T-cell (primary cell): ENCODE results near the gene IL17RE. TPM values are rescaled to one million over a fixed set of nuclear protein-coding genes. Genes with fewer than 3 reads are reported as not detected.
"Not testable (repeated sequence)": the region's sequence is repeated elsewhere in the genome, so short reads cannot be mapped to it uniquely, and the experiment has no call there.

ENCODE experiments used
- ATAC-seq, 4 experiments: fragments of 200-7000 bp in 3 of 4; fragments of 150-1000 bp in 1 of 4; cut with Tn5 transposase; replicated peaks in 1 of 4; 1 replicate in 3 of 4; 2 replicates in 1 of 4; pipeline ENCODE4 v1.10.0; 2021; ENCODE audit warnings: moderate library complexity in 3 of 4, mild to moderate bottlenecking in 2 of 4, moderate number of reproducible peaks in 1 of 4
- CTCF ChIA-PET, 2 donors: fragments of 300-600 bp; sonication (Branson Sonifier 250); formaldehyde crosslinking; loops; one replicate each; lab custom pipeline; 2022; ENCODE audit warnings: antibody characterized with exemption in 2 of 2; lab: Charles Lee
- POLR2A ChIA-PET, 2 donors: fragments of 300-600 bp; sonication (Branson Sonifier 250); formaldehyde crosslinking; loops; one replicate each; lab custom pipeline; 2022; ENCODE audit warnings: antibody characterized with exemption in 2 of 2; lab: Charles Lee
- DNase-seq, 35 experiments: peaks; one replicate each; pipeline versions ENCODE4 v3.0.0 to v3.0.0-alpha.2; 2013 to 2023
- H3K27ac ChIP-seq: one replicate; pipeline ENCODE4 v1.5.1; 2013; ENCODE audit warnings: low read length
- H3K27me3 ChIP-seq, 2 experiments: replicated peaks in 1 of 2; 1 replicate in 1 of 2; 2 replicates in 1 of 2; pipeline versions ENCODE4 v1.6.1 to v1.7.0; 2013; ENCODE audit warnings: low read length in 1 of 2, mixed read lengths in 1 of 2; ENCODE audit not compliant: control insufficient read depth in 2 of 2, insufficient read depth in 2 of 2; ENCODE audit errors: extremely low read depth in 1 of 2
- H3K36me3 ChIP-seq, 2 donors: 1 replicate in 1 of 2; 2 replicates in 1 of 2; pipeline versions ENCODE4 v1.6.1 to v1.7.0; 2013; ENCODE audit warnings: low read length in 1 of 2; ENCODE audit not compliant: control insufficient read depth in 2 of 2, insufficient read depth in 1 of 2; ENCODE audit errors: extremely low read depth in 1 of 2
- H3K4me1 ChIP-seq, 2 experiments: 1 replicate in 1 of 2; 2 replicates in 1 of 2; pipeline versions ENCODE4 v1.6.1 to v1.7.0; 2013; ENCODE audit warnings: low read length in 2 of 2, mixed read lengths in 1 of 2; ENCODE audit not compliant: insufficient read depth in 2 of 2, control insufficient read depth in 1 of 2; ENCODE audit errors: extremely low read depth in 1 of 2
- H3K4me3 ChIP-seq, 2 donors: 1 replicate in 1 of 2; 2 replicates in 1 of 2; pipeline versions ENCODE4 v1.5.1 to v1.7.0; 2013; ENCODE audit warnings: mild to moderate bottlenecking in 2 of 2, low read length in 1 of 2, moderate library complexity in 1 of 2; ENCODE audit not compliant: control insufficient read depth in 1 of 2; ENCODE audit errors: extremely low read depth in 1 of 2
- H3K9me3 ChIP-seq: 2 replicates; pipeline ENCODE4 v1.7.0; 2013
- H3K27ac Mint-ChIP-seq, 2 donors: one replicate each; pipeline ENCODE4 v1.8.0; 2020 to 2021; ENCODE audit warnings: mild to moderate bottlenecking in 2 of 2, mixed read lengths in 2 of 2
- H3K27me3 Mint-ChIP-seq, 2 donors: one replicate each; pipeline ENCODE4 v1.8.0; 2021 to 2022; ENCODE audit warnings: mixed read lengths in 2 of 2
- H3K36me3 Mint-ChIP-seq: one replicate; pipeline ENCODE4 v1.8.0; 2021; ENCODE audit warnings: mixed read lengths
- H3K4me1 Mint-ChIP-seq, 3 donors: one replicate each; pipeline ENCODE4 v1.8.0; 2020 to 2022; ENCODE audit warnings: mixed read lengths in 3 of 3, mild to moderate bottlenecking in 1 of 3
- H3K4me3 Mint-ChIP-seq, 3 donors: one replicate each; pipeline ENCODE4 v1.8.0; 2020 to 2022; ENCODE audit warnings: mild to moderate bottlenecking in 3 of 3, mixed read lengths in 3 of 3, moderate library complexity in 3 of 3
- H3K9me3 Mint-ChIP-seq, 3 donors: one replicate each; pipeline ENCODE4 v1.8.0; 2020 to 2022; ENCODE audit warnings: mixed read lengths in 3 of 3
- WGBS: methylation state at CpG from one replicate; pipeline ENCODE4 v1.1.5; 2013; ENCODE audit warnings: missing lambda C conversion rate; ENCODE audit not compliant: insufficient coverage; 5-methylcytosine and 5-hydroxymethylcytosine counted together
- total RNA-seq, 35 experiments: library from RNA in 6 of 35; stranded (reverse) in 6 of 35; fragments of 120-200 nt in 1 of 35; gene quantifications; one replicate each; pipeline versions ENCODE4 v1.2.1 to v1.2.4 and lab custom pipeline; 2013 to 2026

The IL17RE gene, protein sequence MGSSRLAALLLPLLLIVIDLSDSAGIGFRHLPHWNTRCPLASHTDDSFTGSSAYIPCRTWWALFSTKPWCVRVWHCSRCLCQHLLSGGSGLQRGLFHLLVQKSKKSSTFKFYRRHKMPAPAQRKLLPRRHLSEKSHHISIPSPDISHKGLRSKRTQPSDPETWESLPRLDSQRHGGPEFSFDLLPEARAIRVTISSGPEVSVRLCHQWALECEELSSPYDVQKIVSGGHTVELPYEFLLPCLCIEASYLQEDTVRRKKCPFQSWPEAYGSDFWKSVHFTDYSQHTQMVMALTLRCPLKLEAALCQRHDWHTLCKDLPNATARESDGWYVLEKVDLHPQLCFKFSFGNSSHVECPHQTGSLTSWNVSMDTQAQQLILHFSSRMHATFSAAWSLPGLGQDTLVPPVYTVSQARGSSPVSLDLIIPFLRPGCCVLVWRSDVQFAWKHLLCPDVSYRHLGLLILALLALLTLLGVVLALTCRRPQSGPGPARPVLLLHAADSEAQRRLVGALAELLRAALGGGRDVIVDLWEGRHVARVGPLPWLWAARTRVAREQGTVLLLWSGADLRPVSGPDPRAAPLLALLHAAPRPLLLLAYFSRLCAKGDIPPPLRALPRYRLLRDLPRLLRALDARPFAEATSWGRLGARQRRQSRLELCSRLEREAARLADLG
- 1 to 10 TPM in 4 of 5 donors, under 1 TPM in 1; 0.68 to 5.1 (median 1.9) TPM for total RNA-seq
- total RNA-seq (2013), result 2.0 TPM
- total RNA-seq (lab: John Stamatoyannopoulos, UW), result 0.38 to 5.3 (median 1.9) reads per million in 29 experiments

- DNase-seq, result peak in 2 of 35 experiments; percentile 14 to 28
- Histone ChIP-seq H3K4me1 (peaks cover 8 to 21% of the 10 kb centered on the region in 2 experiments), H3K9me3 (no peaks in the 10 kb centered on the region), H3K27me3 (peaks cover 0 to 2% of the 10 kb centered on the region in 2 experiments), H3K36me3 (no peaks in the 10 kb centered on the region), H3K27ac (peak within 1 kb of the TSS; percentile 11), H3K4me3 (peak within 1 kb of the TSS in 1 of 2 donors; percentile 26)
- POLR2A ChIA-PET, result interaction anchor here (0.7 to 1.0 kb wide), 3 partner anchors 9 to 31 kb away, joined by 3 to 5 read pairs (median 3); partner anchors contain the start of gene CRELD1 (in 1 of the 2)
- Mint-ChIP-seq H3K4me3 (peak within 1 kb of the TSS; percentile 45 to 50 (median 47)), H3K36me3 (no peaks in the 10 kb centered on the region), H3K27ac (peak within 1 kb of the TSS; percentile 77 to 79), H3K9me3 (no peaks in the 10 kb centered on the region), H3K4me1 (peaks cover 24 to 39% (median 27%) of the 10 kb centered on the region in 3 donors), H3K27me3 (no peaks in the 10 kb centered on the region)
- peak in 3 of 4 experiments; percentile 31 to 67 (median 61) for ATAC-seq
- WGBS, result 70% methylated on average over 8 of the region's 13 CpGs
- CTCF ChIA-PET, result interaction anchor here (0.6 to 0.9 kb wide), 2 partner anchors 30 to 337 kb away, joined by 4 to 7 read pairs; no protein-coding TSS in a partner anchor
Observed at GRCh38 chr3:9902372-9903237, at the start of gene IL17RE. Gene IL17RE (plus strand): TSS chr3:9902848. CDS start chr3:9902933, 85 bp downstream.

- H3K4me3 Mint-ChIP-seq, H3K4me3 ChIP-seq, CTCF ChIA-PET: not testable (repeated sequence)
Observed at GRCh38 chr3:9854291-9854940, 48.2 kb upstream of the IL17RE start.

GRCh38 chr3:9855594-9855993 lies 47.1 kb upstream of the IL17RE start:
- Mint-ChIP-seq H3K27me3 (peaks cover 3 to 5% of the 10 kb centered on the region in 2 donors), H3K4me1 (peaks cover 0 to 9% (median 6%) of the 10 kb centered on the region in 3 donors), H3K4me3 (no peak overlapping the region), H3K36me3 (no peaks in the 10 kb centered on the region), H3K9me3 (no peaks in the 10 kb centered on the region), H3K27ac (no peak overlapping the region)
- Histone ChIP-seq H3K36me3 (no peaks in the 10 kb centered on the region), H3K4me1 (no peaks in the 10 kb centered on the region), H3K4me3 (no peak overlapping the region), H3K27me3 (no peaks in the 10 kb centered on the region), H3K27ac (no peak overlapping the region), H3K9me3 (no peaks in the 10 kb centered on the region)
- ATAC-seq, result no peak
- DNase-seq, result no peak
- CTCF ChIA-PET, result no interaction called here
- POLR2A ChIA-PET, result no interaction called here
- WGBS, result 71% methylated on average over 1 of the region's 3 CpGs

More at GRCh38 chr3:9854291-9854940, 48.2 kb upstream of the IL17RE start:
- 100% methylated on average over 4 of the region's 11 CpGs for WGBS
- not testable (repeated sequence) for H3K27ac ChIP-seq, H3K9me3 ChIP-seq, H3K4me1 ChIP-seq, H3K4me1 Mint-ChIP-seq, H3K27me3 ChIP-seq, H3K27me3 Mint-ChIP-seq, ATAC-seq, H3K36me3 Mint-ChIP-seq, H3K27ac Mint-ChIP-seq, H3K36me3 ChIP-seq, DNase-seq, H3K9me3 Mint-ChIP-seq
- POLR2A ChIA-PET, result interaction anchor here (0.5 to 0.6 kb wide), 2 partner anchors 17 to 47 kb away, joined by 6 to 8 read pairs; no protein-coding TSS in a partner anchor

DNA sequence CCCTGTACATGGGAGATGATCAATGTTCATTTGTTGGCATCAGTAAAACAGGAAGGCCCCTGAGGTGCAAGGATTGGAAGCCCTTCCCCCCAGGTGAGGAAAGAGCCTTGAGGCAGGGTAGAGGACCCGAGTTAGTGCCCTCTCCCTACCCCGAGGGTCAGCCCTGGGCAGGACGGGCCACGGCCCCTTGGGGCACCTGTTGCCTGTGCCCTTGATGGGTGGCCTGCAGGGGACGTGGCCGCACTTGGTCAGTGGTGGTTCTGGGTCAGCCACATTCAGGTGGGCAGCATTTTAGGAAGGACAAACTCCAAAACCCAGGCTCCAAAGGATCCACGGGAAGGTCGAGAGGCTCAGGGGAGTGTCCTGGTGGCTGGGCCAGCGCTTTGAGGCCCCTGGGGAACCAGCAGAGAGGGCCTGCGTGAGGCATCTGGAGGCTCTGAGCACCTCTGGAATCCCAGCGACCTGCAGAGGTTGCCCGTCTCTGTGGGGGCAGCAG lies 43.1 kb upstream of the IL17RE start:
- H3K4me3 ChIP-seq, result no peak overlapping the region
- CTCF ChIA-PET, result no interaction called here
- 90% methylated on average over 8 of the region's 12 CpGs for WGBS
- peaks cover 0 to 11% of the 10 kb centered on the region in 2 experiments for H3K4me1 ChIP-seq
- ATAC-seq (no peak), DNase-seq (no peak)
- no peaks in the 10 kb centered on the region for H3K36me3 ChIP-seq
- Mint-ChIP-seq H3K4me3 (no peak overlapping the region), H3K4me1 (peaks cover 0 to 9% (median 0%) of the 10 kb centered on the region in 3 donors), H3K27me3 (peaks cover 0 to 13% of the 10 kb centered on the region in 2 donors), H3K27ac (no peak overlapping the region), H3K36me3 (no peaks in the 10 kb centered on the region), H3K9me3 (no peaks in the 10 kb centered on the region)
- POLR2A ChIA-PET, result no interaction called here
- H3K27ac ChIP-seq, result no peak overlapping the region
- H3K9me3 ChIP-seq, result no peaks in the 10 kb centered on the region
- H3K27me3 ChIP-seq, result peaks cover 0 to 32% of the 10 kb centered on the region in 2 experiments

GRCh38 chr3:9861201-9861600 lies 41.4 kb upstream of the IL17RE start:
- no peaks in the 10 kb centered on the region for H3K9me3 Mint-ChIP-seq
- H3K4me1 Mint-ChIP-seq, result peaks cover 0 to 7% (median 0%) of the 10 kb centered on the region in 3 donors
- Histone ChIP-seq H3K9me3 (no peaks in the 10 kb centered on the region), H3K27ac (no peak overlapping the region), H3K36me3 (no peaks in the 10 kb centered on the region), H3K27me3 (peaks cover 0 to 32% of the 10 kb centered on the region in 2 experiments), H3K4me3 (no peak overlapping the region), H3K4me1 (peaks cover 0 to 11% of the 10 kb centered on the region in 2 experiments)
- no peak for ATAC-seq
- ChIA-PET POLR2A (no interaction called here), CTCF (interaction anchor here in 1 of 2 donors (0.6 kb wide), 1 partner anchor 20 kb away, joined by 9 read pairs; no protein-coding TSS in a partner anchor)
- WGBS, result 100% methylated on average over 2 of the region's 4 CpGs
- DNase-seq, result no peak
- no peak overlapping the region for H3K4me3 Mint-ChIP-seq
- H3K36me3 Mint-ChIP-seq, result no peaks in the 10 kb centered on the region
- no peak overlapping the region for H3K27ac Mint-ChIP-seq
- H3K27me3 Mint-ChIP-seq, result peaks cover 0 to 13% of the 10 kb centered on the region in 2 donors
